Upper lobe of left lung (tissue), 6 donors: ENCODE measurements around the gene ZDHHC13. TPM values are rescaled to one million over a fixed set of nuclear protein-coding genes. Genes with fewer than 3 reads are reported as not detected.

Experiments
- ATAC-seq, 2 donors: fragments of 200-7000 bp; cut with Tn5 transposase; one replicate each; pipeline ENCODE4 v1.9.1; 2022; ENCODE audit warnings: mild to moderate bottlenecking in 2 of 2, moderate library complexity in 2 of 2; ENCODE audit not compliant: low FRiP score in 2 of 2
- DNase-seq, 2 donors: peaks; one replicate each; pipeline ENCODE4 v3.0.0-alpha.2; 2019 to 2020
- H3K27ac ChIP-seq, 4 donors: fragments of 200-600 bp; sonication (generic); one replicate each; pipeline ENCODE4 v1.5.1; 2016 to 2019
- H3K27me3 ChIP-seq, 4 donors: fragments of 200-600 bp; sonication (generic); one replicate each; pipeline ENCODE4 v1.5.1; 2017 to 2019
- H3K36me3 ChIP-seq, 4 donors: fragments of 200-600 bp; sonication (generic); one replicate each; pipeline ENCODE4 v1.5.1; 2016 to 2019
- H3K4me1 ChIP-seq, 4 donors: fragments of 200-600 bp; sonication (generic); one replicate each; pipeline ENCODE4 v1.5.1; 2018 to 2019
- H3K4me3 ChIP-seq, 4 donors: fragments of 200-600 bp; sonication (generic); one replicate each; pipeline ENCODE4 v1.5.1; 2017 to 2019; ENCODE audit warnings: mild to moderate bottlenecking in 2 of 4, moderate library complexity in 1 of 4
- H3K9me3 ChIP-seq, 4 donors: fragments of 200-600 bp; sonication (generic); one replicate each; pipeline ENCODE4 v1.5.1; 2018 to 2019
- EP300 ChIP-seq, 4 donors: sonication (generic); formaldehyde crosslinking; IDR thresholded peaks; one replicate each; pipeline ENCODE4 v1.5.1; 2017; ENCODE audit warnings: antibody characterized with exemption in 4 of 4, control low read depth in 2 of 4
- POLR2A ChIP-seq, 4 donors: fragments of 450-650 bp; IDR thresholded peaks; one replicate each; pipeline ENCODE4 v1.5.1; 2016 to 2017; ENCODE audit warnings: antibody characterized with exemption in 4 of 4, mild to moderate bottlenecking in 2 of 4
- POLR2AphosphoS5 ChIP-seq, 2 donors: sonication (generic); formaldehyde crosslinking; IDR thresholded peaks; one replicate each; pipeline ENCODE4 v1.5.1; 2017; ENCODE audit warnings: antibody characterized with exemption in 2 of 2
- WGBS, 2 donors: methylation state at CpG; one replicate each; pipeline ENCODE4 v1.1.5; 2017 to 2018; 5-methylcytosine and 5-hydroxymethylcytosine counted together
- total RNA-seq, 6 donors: library from RNA; depleted of rRNA in 4 of 6; stranded (reverse); fragments of >200 nt in 4 of 6; gene quantifications; one replicate each; pipeline versions ENCODE4 v1.1.0 to v1.2.1, GENCODE V29; 2016 to 2021
- TF ChIP-seq, protein P1 (sequence below), 6 experiments: fragments of 450-650 bp in 4 of 6; fragments of 200-600 bp in 2 of 6; sonication (generic) in 2 of 6; IDR thresholded peaks; one replicate each; pipeline ENCODE4 v1.5.1; 2016 to 2019; ENCODE audit warnings: antibody characterized with exemption in 6 of 6
- donor health status: DM: no; HTN: no; CAD: no; lungs with moderate emphysema.
- donor health status: DM: no; HTN: yes; CAD: no; lungs with severe emphysema.

ZDHHC13 gene
- total RNA-seq, 6 donors from 2014 or later: 6.3 to 28.6 (median 11.1) TPM

DNA sequence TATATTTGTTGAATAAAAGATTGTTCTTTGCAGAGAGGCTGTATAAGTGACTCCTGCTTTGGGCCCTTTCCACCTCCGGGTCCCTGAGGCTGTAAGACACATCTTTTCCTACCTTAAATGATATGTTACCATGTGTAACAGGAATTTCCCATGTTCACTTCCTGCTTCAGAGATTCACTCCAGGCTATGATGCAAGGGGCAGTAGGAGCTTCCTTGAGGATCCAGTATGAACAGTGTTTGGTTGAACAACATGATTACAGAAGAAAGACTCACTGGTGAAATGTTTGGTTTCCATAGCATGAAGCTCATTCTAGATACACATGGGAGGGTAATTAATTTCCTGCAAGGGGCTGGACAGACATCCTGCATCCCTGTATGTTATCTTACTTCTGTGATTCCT, 25.6 kb upstream of the ZDHHC13 start:
- ATAC-seq: no peak
- 88 to 89% methylated on average over 1 of the region's 1 CpG for WGBS, 2 donors

DNA sequence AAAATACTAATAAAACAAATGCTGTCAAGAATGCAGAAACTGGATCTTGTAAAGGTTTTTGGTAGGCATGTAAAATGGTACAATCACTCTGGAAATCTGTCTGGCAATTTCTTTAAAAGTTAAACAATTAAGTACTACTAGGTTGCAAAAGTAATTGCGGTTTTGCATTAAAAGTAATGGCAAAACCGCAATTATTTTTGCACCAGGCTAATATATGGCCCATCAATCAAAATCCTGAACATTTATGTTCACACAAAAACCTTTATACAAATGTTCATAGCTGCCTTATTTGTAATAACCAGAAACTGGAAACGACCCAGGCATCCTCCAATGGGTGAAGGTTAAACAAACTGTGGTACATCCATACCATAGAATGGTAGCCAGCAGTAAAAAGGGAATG, 24.6 kb upstream of the ZDHHC13 start:
- 77 to 84% methylated on average over 3 of the region's 3 CpGs for WGBS, 2 donors
- H3K27ac ChIP-seq: no peak overlapping the region

More for the DNA sequence above, 25.6 kb upstream of the ZDHHC13 start:
- no peaks in the 10 kb centered on the region for H3K27me3 ChIP-seq
- no peaks in the 10 kb centered on the region for H3K36me3 ChIP-seq
- no peak for DNase-seq
- no peaks in the 10 kb centered on the region for H3K9me3 ChIP-seq
- H3K4me3 ChIP-seq: no peak overlapping the region
- no peaks in the 10 kb centered on the region for H3K4me1 ChIP-seq
- no peak overlapping the region for H3K27ac ChIP-seq
- TF ChIP-seq EP300 (IDR thresholded peaks at IDR 0.05) (no peak), POLR2A (IDR thresholded peaks at IDR 0.05) (no peak), POLR2AphosphoS5 (IDR thresholded peaks at IDR 0.05) (no peak)
- TF ChIP-seq, protein P1, sequence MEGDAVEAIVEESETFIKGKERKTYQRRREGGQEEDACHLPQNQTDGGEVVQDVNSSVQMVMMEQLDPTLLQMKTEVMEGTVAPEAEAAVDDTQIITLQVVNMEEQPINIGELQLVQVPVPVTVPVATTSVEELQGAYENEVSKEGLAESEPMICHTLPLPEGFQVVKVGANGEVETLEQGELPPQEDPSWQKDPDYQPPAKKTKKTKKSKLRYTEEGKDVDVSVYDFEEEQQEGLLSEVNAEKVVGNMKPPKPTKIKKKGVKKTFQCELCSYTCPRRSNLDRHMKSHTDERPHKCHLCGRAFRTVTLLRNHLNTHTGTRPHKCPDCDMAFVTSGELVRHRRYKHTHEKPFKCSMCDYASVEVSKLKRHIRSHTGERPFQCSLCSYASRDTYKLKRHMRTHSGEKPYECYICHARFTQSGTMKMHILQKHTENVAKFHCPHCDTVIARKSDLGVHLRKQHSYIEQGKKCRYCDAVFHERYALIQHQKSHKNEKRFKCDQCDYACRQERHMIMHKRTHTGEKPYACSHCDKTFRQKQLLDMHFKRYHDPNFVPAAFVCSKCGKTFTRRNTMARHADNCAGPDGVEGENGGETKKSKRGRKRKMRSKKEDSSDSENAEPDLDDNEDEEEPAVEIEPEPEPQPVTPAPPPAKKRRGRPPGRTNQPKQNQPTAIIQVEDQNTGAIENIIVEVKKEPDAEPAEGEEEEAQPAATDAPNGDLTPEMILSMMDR (IDR thresholded peaks at IDR 0.05): no peak

DNA sequence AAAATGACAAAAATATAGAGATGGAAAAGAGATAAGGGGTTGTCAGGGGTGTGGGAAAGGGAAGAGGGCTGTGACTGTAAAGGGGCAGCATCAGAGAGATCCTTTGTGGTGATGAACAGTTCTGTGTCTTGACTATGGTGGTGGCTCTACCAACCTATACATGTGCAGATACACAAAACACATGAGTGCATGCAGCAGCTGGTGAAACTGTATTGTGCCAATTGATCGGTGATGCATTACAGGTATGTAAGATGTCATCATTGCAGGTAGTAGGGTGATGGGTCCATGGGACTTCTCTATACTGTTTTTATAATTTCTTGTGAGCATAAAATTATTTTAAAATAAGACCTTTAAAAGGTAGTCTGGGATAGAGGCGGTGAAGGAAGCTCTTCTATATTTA, 24.1 kb upstream of the ZDHHC13 start:
- ATAC-seq (no peak), DNase-seq (no peak)
- Histone ChIP-seq H3K27ac (no peak overlapping the region), H3K9me3 (no peaks in the 10 kb centered on the region), H3K36me3 (no peaks in the 10 kb centered on the region), H3K27me3 (no peaks in the 10 kb centered on the region), H3K4me1 (no peaks in the 10 kb centered on the region), H3K4me3 (no peak overlapping the region)
- 95 to 98% methylated on average over 2 of the region's 2 CpGs for WGBS, 2 donors
- TF ChIP-seq, protein P1 (IDR thresholded peaks at IDR 0.05): no peak
- TF ChIP-seq EP300 (IDR thresholded peaks at IDR 0.05) (no peak), POLR2A (IDR thresholded peaks at IDR 0.05) (no peak), POLR2AphosphoS5 (IDR thresholded peaks at IDR 0.05) (no peak)

More for the DNA sequence above, 24.6 kb upstream of the ZDHHC13 start:
- H3K4me3 ChIP-seq: no peak overlapping the region
- no peaks in the 10 kb centered on the region for H3K9me3 ChIP-seq
- ATAC-seq (no peak), DNase-seq (no peak)
- TF ChIP-seq, protein P1 (IDR thresholded peaks at IDR 0.05): no peak
- TF ChIP-seq POLR2A (IDR thresholded peaks at IDR 0.05): no peak
- no peak for TF ChIP-seq POLR2AphosphoS5 (IDR thresholded peaks at IDR 0.05)
- no peak for TF ChIP-seq EP300 (IDR thresholded peaks at IDR 0.05)
- no peaks in the 10 kb centered on the region for H3K4me1 ChIP-seq
- H3K36me3 ChIP-seq: no peaks in the 10 kb centered on the region
- H3K27me3 ChIP-seq: no peaks in the 10 kb centered on the region

DNA sequence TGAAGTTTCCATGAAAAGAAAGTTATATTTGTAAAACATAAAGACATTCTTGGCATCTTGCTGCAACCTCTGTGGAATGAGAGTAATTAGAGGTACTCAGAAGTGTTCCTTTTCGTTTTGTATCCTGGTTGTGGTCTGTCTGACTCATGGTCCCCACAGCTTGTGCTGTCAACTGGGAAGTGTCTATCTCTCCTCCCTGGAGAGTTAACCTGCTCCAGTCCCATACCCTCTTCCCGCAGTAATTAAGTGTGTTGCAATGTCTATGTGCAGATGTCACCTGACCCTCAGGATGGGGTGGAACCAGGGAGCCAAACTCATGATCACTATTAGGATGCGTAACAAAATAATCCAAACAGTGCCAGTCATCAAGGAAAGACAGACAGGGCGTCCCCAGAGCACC, 23.0 kb upstream of the ZDHHC13 start:
- TF ChIP-seq, protein P1 (IDR thresholded peaks at IDR 0.05): no peak
- TF ChIP-seq EP300 (IDR thresholded peaks at IDR 0.05) (no peak), POLR2AphosphoS5 (IDR thresholded peaks at IDR 0.05) (no peak), POLR2A (IDR thresholded peaks at IDR 0.05) (no peak)
- H3K27ac ChIP-seq: no peak overlapping the region
- H3K4me1 ChIP-seq: no peaks in the 10 kb centered on the region
- H3K9me3 ChIP-seq: no peaks in the 10 kb centered on the region
- ATAC-seq (no peak), DNase-seq (no peak)
- H3K36me3 ChIP-seq: no peaks in the 10 kb centered on the region
- H3K27me3 ChIP-seq: no peaks in the 10 kb centered on the region
- no peak overlapping the region for H3K4me3 ChIP-seq
- 52 to 64% methylated on average over 4 of the region's 4 CpGs for WGBS, 2 donors

DNA sequence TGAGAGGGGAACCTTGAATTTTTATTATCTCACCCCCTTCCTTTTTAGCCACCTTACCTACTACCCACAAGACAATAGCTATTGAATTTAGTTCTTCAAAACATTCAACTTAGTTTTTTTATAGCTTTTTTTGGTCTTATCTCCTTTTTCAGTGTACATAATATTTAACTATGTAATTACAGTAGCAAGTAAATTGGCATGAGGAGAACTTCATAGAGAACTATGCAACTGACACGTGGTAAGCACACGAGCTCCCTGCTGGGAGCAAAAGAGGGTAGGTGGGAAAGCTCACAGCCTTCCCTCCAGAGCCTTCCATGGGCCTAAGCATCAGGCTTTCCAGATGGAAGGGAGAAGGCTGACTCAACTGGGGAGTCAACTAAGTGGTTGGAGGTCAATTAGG, 22.1 kb upstream of the ZDHHC13 start:
- Histone ChIP-seq H3K4me3 (no peak overlapping the region), H3K27ac (no peak overlapping the region), H3K4me1 (no peaks in the 10 kb centered on the region), H3K27me3 (no peaks in the 10 kb centered on the region), H3K9me3 (no peaks in the 10 kb centered on the region), H3K36me3 (no peaks in the 10 kb centered on the region)
- DNase-seq (no peak), ATAC-seq (no peak)
- TF ChIP-seq, protein P1 (IDR thresholded peaks at IDR 0.05): no peak
- no peak for TF ChIP-seq POLR2A (IDR thresholded peaks at IDR 0.05)
- TF ChIP-seq POLR2AphosphoS5 (IDR thresholded peaks at IDR 0.05): no peak
- TF ChIP-seq EP300 (IDR thresholded peaks at IDR 0.05): no peak
- 50 to 53% methylated on average over 2 of the region's 2 CpGs for WGBS, 2 donors
